ENCODE results near the gene HSPB6.

Gene HSPB6

DNA sequence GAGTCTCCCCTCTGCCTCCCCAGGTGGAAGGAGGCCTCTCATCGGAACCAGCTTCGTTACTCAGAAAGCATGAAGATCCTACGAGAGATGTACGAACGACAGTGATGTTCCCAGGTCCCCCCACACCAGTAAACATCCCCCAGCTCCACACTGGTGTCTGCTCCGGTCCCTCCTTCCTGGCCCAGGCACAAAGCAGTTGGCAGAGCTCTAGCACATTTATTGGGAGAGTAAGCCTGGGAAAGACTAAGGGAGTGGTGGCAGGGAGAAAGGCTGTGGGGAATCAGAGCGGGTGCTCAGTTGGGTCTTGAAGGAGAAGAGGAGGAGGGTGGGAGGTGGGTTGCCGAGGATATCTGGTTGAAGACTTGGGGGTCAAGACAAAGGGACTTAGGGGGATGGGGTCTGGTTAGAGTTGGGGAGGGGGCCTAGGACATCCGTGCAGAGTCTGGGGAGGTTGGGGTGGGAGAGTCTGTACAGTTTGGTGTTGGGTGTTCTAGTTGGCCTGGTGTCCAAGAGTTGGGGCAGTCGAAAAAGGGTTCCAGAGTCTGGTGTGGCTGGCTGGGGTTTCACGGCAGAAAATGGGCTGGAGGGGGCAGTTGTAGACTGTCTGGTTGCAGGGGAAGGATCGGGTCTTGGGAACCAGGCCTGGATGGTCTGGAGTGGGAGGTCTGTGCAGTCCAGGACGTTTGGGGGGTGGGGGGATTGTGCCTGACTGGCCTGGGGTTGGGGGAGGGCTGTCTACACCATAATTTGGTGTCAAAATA, 2.3 kb downstream of the HSPB6 start:
- no peak for DNase-seq (ENCODE audit: low spot score)
- peak overlapping the region; percentile 21 for H3K9ac ChIP-seq (ENCODE audit: low read depth, low read length, poor library complexity)
- WGBS, 2 donors (ENCODE audit: extremely low coverage in 2 of 2, insufficient read length in 2 of 2, insufficient replicate concordance in 1 of 2): no CpG with 5 or more reads among the region's 13 CpGs
- H3K4me3 ChIP-seq (ENCODE audit: low read length in 2 of 2): no peak overlapping the region
- H2BK5ac ChIP-seq (ENCODE audit: low read length): no peak overlapping the region
- no peak overlapping the region for H4K8ac ChIP-seq (ENCODE audit: low read depth, low read length)
- peaks cover 0 to 13% (median 3%) of the 10 kb centered on the region in 3 experiments for H3K27me3 ChIP-seq (ENCODE audit: control insufficient read depth in 3 of 3, insufficient read depth in 3 of 3, low read depth in 1 of 3, low read length in 3 of 3)
- H2AFZ ChIP-seq (ENCODE audit: low read length): no peak overlapping the region
- H2BK12ac ChIP-seq (ENCODE audit: low read length): no peak overlapping the region
- no peak overlapping the region for H2BK120ac ChIP-seq (ENCODE audit: low read depth, low read length)
- H3K4me1 ChIP-seq (ENCODE audit: control insufficient read depth in 2 of 2, insufficient read depth in 1 of 2, low read depth in 1 of 2, low read length in 2 of 2): peaks cover 12 to 24% of the 10 kb centered on the region in 2 donors
- no peak overlapping the region for H3K23ac ChIP-seq (ENCODE audit: low read depth, low read length, poor library complexity)
- no peak overlapping the region for H2BK15ac ChIP-seq (ENCODE audit: low read length)
- H3K18ac ChIP-seq (ENCODE audit: low read length): peak overlapping the region; percentile 8
- H3K27ac ChIP-seq (replicated peaks; ENCODE audit: low read length): no peak overlapping the region
- H2AK5ac ChIP-seq (ENCODE audit: low read depth, low read length): peak overlapping the region; percentile 46
- no peak overlapping the region for H4K91ac ChIP-seq (ENCODE audit: low read depth, low read length, poor library complexity)
- no peak overlapping the region for H3K4me2 ChIP-seq (ENCODE audit: insufficient read depth, low read length, poor library complexity, severe bottlenecking)
- H3K9me3 ChIP-seq (replicated peaks in 1 of 2; ENCODE audit: control insufficient read depth in 2 of 2, insufficient read depth in 1 of 2, low read depth in 1 of 2, low read length in 2 of 2): no peaks in the 10 kb centered on the region
- no peak overlapping the region for H3K4ac ChIP-seq (ENCODE audit: low read length)
- H3K36me3 ChIP-seq (replicated peaks in 1 of 2; ENCODE audit: control insufficient read depth in 2 of 2, insufficient read depth in 2 of 2, low read length in 2 of 2): peaks cover 10 to 33% of the 10 kb centered on the region in 2 donors
- no peak overlapping the region for H3K14ac ChIP-seq (ENCODE audit: low read length)
- H3K79me1 ChIP-seq (ENCODE audit: low read depth, low read length): peaks cover 14% of the 10 kb centered on the region

DNA sequence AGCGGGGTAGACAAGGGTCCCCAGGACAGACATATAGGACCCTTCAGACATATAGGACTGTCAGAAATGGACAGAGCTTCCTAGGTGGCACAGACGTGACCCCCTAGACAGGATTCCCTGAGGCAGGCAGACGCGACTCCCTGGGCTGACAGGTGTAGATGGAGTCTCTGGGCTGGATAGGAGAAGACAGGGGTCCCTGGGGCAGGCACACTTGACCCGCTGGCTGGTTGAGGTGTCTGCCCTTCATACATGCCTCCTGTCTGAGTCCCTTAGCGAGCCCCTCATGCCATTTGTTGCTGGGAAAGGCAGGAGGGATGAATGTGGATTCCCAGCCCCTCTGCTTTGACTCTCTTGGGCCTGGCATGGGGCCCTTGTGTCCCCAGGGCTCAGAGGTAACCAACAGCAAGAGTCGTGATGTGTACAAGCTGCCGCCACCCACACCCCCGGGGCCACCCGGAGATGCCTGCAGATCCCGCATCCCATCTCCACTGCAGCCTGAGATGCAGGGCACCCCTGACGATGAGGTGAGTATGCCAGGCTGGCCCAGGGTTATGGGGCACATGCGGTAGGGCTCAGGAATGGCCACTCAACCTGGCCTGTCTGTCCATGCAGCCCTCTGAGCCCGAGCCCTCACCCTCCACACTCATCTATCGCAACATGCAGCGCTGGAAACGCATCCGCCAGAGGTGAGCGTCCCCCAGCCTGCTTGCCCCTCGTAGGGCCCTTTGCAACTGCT, 3.0 kb downstream of the HSPB6 start:
- no peak overlapping the region for H2BK15ac ChIP-seq (ENCODE audit: low read length)
- no peak overlapping the region for H4K91ac ChIP-seq (ENCODE audit: low read depth, low read length, poor library complexity)
- no peaks in the 10 kb centered on the region for H3K9me3 ChIP-seq (replicated peaks in 1 of 2; ENCODE audit: control insufficient read depth in 2 of 2, insufficient read depth in 1 of 2, low read depth in 1 of 2, low read length in 2 of 2)
- H3K4me1 ChIP-seq (ENCODE audit: control insufficient read depth in 2 of 2, insufficient read depth in 1 of 2, low read depth in 1 of 2, low read length in 2 of 2): peaks cover 8 to 21% of the 10 kb centered on the region in 2 donors
- no peak overlapping the region for H4K8ac ChIP-seq (ENCODE audit: low read depth, low read length)
- no peak overlapping the region for H3K23ac ChIP-seq (ENCODE audit: low read depth, low read length, poor library complexity)
- no peak overlapping the region for H3K27ac ChIP-seq (replicated peaks; ENCODE audit: low read length)
- no peak for DNase-seq (ENCODE audit: low spot score)
- no peak overlapping the region for H2BK5ac ChIP-seq (ENCODE audit: low read length)
- peak overlapping the region; percentile 46 for H2AK5ac ChIP-seq (ENCODE audit: low read depth, low read length)
- peak overlapping the region; percentile 8 for H3K18ac ChIP-seq (ENCODE audit: low read length)
- no peak overlapping the region for H3K4me3 ChIP-seq (ENCODE audit: low read length in 2 of 2)
- H2AFZ ChIP-seq (ENCODE audit: low read length): no peak overlapping the region
- peaks cover 7 to 27% of the 10 kb centered on the region in 2 donors for H3K36me3 ChIP-seq (replicated peaks in 1 of 2; ENCODE audit: control insufficient read depth in 2 of 2, insufficient read depth in 2 of 2, low read length in 2 of 2)
- H3K79me1 ChIP-seq (ENCODE audit: low read depth, low read length): peaks cover 7% of the 10 kb centered on the region
- peak overlapping the region; percentile 21 for H3K9ac ChIP-seq (ENCODE audit: low read depth, low read length, poor library complexity)
- no peak overlapping the region for H2BK12ac ChIP-seq (ENCODE audit: low read length)
- H2BK120ac ChIP-seq (ENCODE audit: low read depth, low read length): no peak overlapping the region
- no peak overlapping the region for H3K4ac ChIP-seq (ENCODE audit: low read length)
- no peak overlapping the region for H3K4me2 ChIP-seq (ENCODE audit: insufficient read depth, low read length, poor library complexity, severe bottlenecking)
- no CpG with 5 or more reads among the region's 20 CpGs for WGBS, 2 donors (ENCODE audit: extremely low coverage in 2 of 2, insufficient read length in 2 of 2, insufficient replicate concordance in 1 of 2)
- H3K14ac ChIP-seq (ENCODE audit: low read length): no peak overlapping the region
- peaks cover 0 to 13% (median 3%) of the 10 kb centered on the region in 3 experiments for H3K27me3 ChIP-seq (ENCODE audit: control insufficient read depth in 3 of 3, insufficient read depth in 3 of 3, low read depth in 1 of 3, low read length in 3 of 3)

DNA sequence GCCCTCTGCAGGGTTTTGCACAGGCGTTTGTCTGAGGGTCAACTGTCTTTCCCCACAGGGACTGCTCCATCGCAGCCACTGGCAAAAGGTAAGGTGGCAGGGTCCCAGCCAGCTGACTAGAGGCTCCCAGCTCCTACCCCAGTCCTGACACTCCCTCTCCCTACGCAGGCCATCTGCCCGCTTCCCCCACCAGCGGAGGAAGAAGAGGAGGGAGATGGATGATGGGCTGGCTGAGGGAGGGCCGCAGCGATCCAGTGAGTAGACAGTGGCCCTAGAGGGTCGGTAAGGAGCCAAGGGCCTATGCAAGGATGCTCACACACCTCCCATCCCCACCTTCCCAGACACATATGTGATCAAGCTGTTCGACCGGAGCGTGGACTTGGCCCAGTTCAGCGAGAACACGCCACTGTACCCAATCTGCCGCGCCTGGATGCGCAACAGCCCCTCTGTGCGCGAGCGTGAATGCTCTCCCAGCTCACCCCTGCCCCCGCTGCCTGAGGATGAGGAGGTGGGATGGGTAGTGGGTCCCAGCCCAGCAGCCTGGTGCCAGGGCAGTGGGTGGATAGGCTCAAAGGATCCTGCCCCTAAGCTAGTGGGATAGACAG, 4.0 kb downstream of the HSPB6 start:
- H2BK12ac ChIP-seq (ENCODE audit: low read length): no peak overlapping the region
- H3K4ac ChIP-seq (ENCODE audit: low read length): no peak overlapping the region
- no peak overlapping the region for H3K27ac ChIP-seq (replicated peaks; ENCODE audit: low read length)
- WGBS, 2 donors (ENCODE audit: extremely low coverage in 2 of 2, insufficient read length in 2 of 2, insufficient replicate concordance in 1 of 2): no CpG with 5 or more reads among the region's 20 CpGs
- H3K27me3 ChIP-seq (ENCODE audit: control insufficient read depth in 3 of 3, insufficient read depth in 3 of 3, low read depth in 1 of 3, low read length in 3 of 3): peaks cover 0 to 13% (median 3%) of the 10 kb centered on the region in 3 experiments
- no peak overlapping the region for H3K14ac ChIP-seq (ENCODE audit: low read length)
- no peak overlapping the region for H4K8ac ChIP-seq (ENCODE audit: low read depth, low read length)
- peaks cover 6% of the 10 kb centered on the region for H3K79me1 ChIP-seq (ENCODE audit: low read depth, low read length)
- H3K4me2 ChIP-seq (ENCODE audit: insufficient read depth, low read length, poor library complexity, severe bottlenecking): no peak overlapping the region
- H3K36me3 ChIP-seq (replicated peaks in 1 of 2; ENCODE audit: control insufficient read depth in 2 of 2, insufficient read depth in 2 of 2, low read length in 2 of 2): peaks cover 7 to 27% of the 10 kb centered on the region in 2 donors
- H2BK15ac ChIP-seq (ENCODE audit: low read length): no peak overlapping the region
- H3K18ac ChIP-seq (ENCODE audit: low read length): no peak overlapping the region
- H2BK120ac ChIP-seq (ENCODE audit: low read depth, low read length): no peak overlapping the region
- H3K9ac ChIP-seq (ENCODE audit: low read depth, low read length, poor library complexity): peak overlapping the region; percentile 0
- peaks cover 7 to 22% of the 10 kb centered on the region in 2 donors for H3K4me1 ChIP-seq (ENCODE audit: control insufficient read depth in 2 of 2, insufficient read depth in 1 of 2, low read depth in 1 of 2, low read length in 2 of 2)
- H2AK5ac ChIP-seq (ENCODE audit: low read depth, low read length): no peak overlapping the region
- H3K4me3 ChIP-seq (ENCODE audit: low read length in 2 of 2): no peak overlapping the region
- no peak overlapping the region for H4K91ac ChIP-seq (ENCODE audit: low read depth, low read length, poor library complexity)
- H3K23ac ChIP-seq (ENCODE audit: low read depth, low read length, poor library complexity): no peak overlapping the region
- peak overlapping the region; percentile 39 for H2BK5ac ChIP-seq (ENCODE audit: low read length)
- H3K9me3 ChIP-seq (replicated peaks in 1 of 2; ENCODE audit: control insufficient read depth in 2 of 2, insufficient read depth in 1 of 2, low read depth in 1 of 2, low read length in 2 of 2): no peaks in the 10 kb centered on the region
- no peak overlapping the region for H2AFZ ChIP-seq (ENCODE audit: low read length)
- DNase-seq (ENCODE audit: low spot score): no peak

Measured in neuronal stem cell (in vitro differentiated cells).